Activated T-cell treated with anti-CD3 and anti-CD28 coated beads, Interleukin-2, amount 50 U/mL, for 48 hours (primary cell): ENCODE measurements around the gene PARD3.
A peak's percentile ranks its signal among the peaks of the same experiment; 100 is the strongest.

Source experiments
- DNase-seq, 2 experiments: peaks; one replicate each; pipeline ENCODE4 v3.0.0-alpha.2; 2020

Gene PARD3

GRCh38 chr10:34137201-34137600 is 677.9 kb downstream of the PARD3 start:
- no peak for DNase-seq

GRCh38 chr10:34135515-34135914 is 679.6 kb downstream of the PARD3 start:
- no peak for DNase-seq

GRCh38 chr10:34134602-34135001 is 680.5 kb downstream of the PARD3 start:
- DNase-seq = no peak

GRCh38 chr10:34133406-34133805 is 681.7 kb downstream of the PARD3 start:
- no peak for DNase-seq

GRCh38 chr10:34131152-34131551 is 683.9 kb downstream of the PARD3 start:
- no peak for DNase-seq

GRCh38 chr10:34127676-34128075 is 687.4 kb downstream of the PARD3 start:
- DNase-seq = no peak

- DNase-seq = no peak
Measured at GRCh38 chr10:34126371-34127151, 688.5 kb downstream of the PARD3 start.

GRCh38 chr10:34125702-34126101 is 689.4 kb downstream of the PARD3 start:
- DNase-seq = no peak

- peak in 1 of 2 experiments; percentile 20 for DNase-seq
Measured at GRCh38 chr10:34124522-34125035, 690.5 kb downstream of the PARD3 start.

GRCh38 chr10:34121781-34122622 is 693.1 kb downstream of the PARD3 start:
- DNase-seq = peak in 1 of 2 experiments; percentile 19

- no peak for DNase-seq
Measured at GRCh38 chr10:34121125-34121753, 693.9 kb downstream of the PARD3 start.

GRCh38 chr10:34119456-34119855 is 695.6 kb downstream of the PARD3 start:
- DNase-seq = no peak

GRCh38 chr10:34116681-34117271 is 698.3 kb downstream of the PARD3 start:
- no peak for DNase-seq

- no peak for DNase-seq
Measured at GRCh38 chr10:34116220-34116641, 698.9 kb downstream of the PARD3 start.

- DNase-seq = no peak
Measured at GRCh38 chr10:34114914-34115313, 700.2 kb downstream of the PARD3 start.

GRCh38 chr10:34113504-34114225 is 701.4 kb downstream of the PARD3 start:
- no peak for DNase-seq

- no peak for DNase-seq
Measured at GRCh38 chr10:34112171-34112782, 702.8 kb downstream of the PARD3 start.

GRCh38 chr10:34111179-34111578 is 703.9 kb downstream of the PARD3 start:
- no peak for DNase-seq

- no peak for DNase-seq
Measured at GRCh38 chr10:34109952-34110702, 705.0 kb downstream of the PARD3 start.

- no peak for DNase-seq
Measured at GRCh38 chr10:34109495-34109894, 705.6 kb downstream of the PARD3 start.
